ENCODE results near the gene MAPK4.
"Not testable (repeated sequence)": the region's sequence is repeated elsewhere in the genome, so short reads cannot be mapped to it uniquely, and the experiment has no call there.

The MAPK4 gene

GRCh38 chr18:50559752-50560680, at the start of gene MAPK4:
Gene MAPK4, plus strand, starts transcription at chr18:50560087. Its CDS starts 103,872 bp downstream, at chr18:50663959.
- peak in 1 of 2 donors; percentile 4 for DNase-seq (ENCODE audit: low read depth in 2 of 2)

GRCh38 chr18:50517277-50517676, 42.6 kb upstream of the MAPK4 start:
- not testable (repeated sequence) for DNase-seq (ENCODE audit: low read depth in 2 of 2)

GRCh38 chr18:50518787-50519546, 40.9 kb upstream of the MAPK4 start:
- no peak for DNase-seq (ENCODE audit: low read depth in 2 of 2)

GRCh38 chr18:50523165-50523564, 36.7 kb upstream of the MAPK4 start:
- DNase-seq (ENCODE audit: low read depth in 2 of 2), result no peak

- DNase-seq (ENCODE audit: low read depth in 2 of 2), result no peak
Measured at GRCh38 chr18:50527636-50528307, 32.1 kb upstream of the MAPK4 start.

GRCh38 chr18:50528806-50529205, 31.1 kb upstream of the MAPK4 start:
- DNase-seq (ENCODE audit: low read depth in 2 of 2), result no peak

GRCh38 chr18:50533822-50534221, 26.1 kb upstream of the MAPK4 start:
- not testable (repeated sequence) for DNase-seq (ENCODE audit: low read depth in 2 of 2)

GRCh38 chr18:50544476-50544875, 15.4 kb upstream of the MAPK4 start:
- not testable (repeated sequence) for DNase-seq (ENCODE audit: low read depth in 2 of 2)

- no peak for DNase-seq (ENCODE audit: low read depth in 2 of 2)
Measured at GRCh38 chr18:50545936-50546335, 14.0 kb upstream of the MAPK4 start.

GRCh38 chr18:50548160-50548559, 11.7 kb upstream of the MAPK4 start:
- no peak for DNase-seq (ENCODE audit: low read depth in 2 of 2)

GRCh38 chr18:50551651-50552050, 8.2 kb upstream of the MAPK4 start:
- DNase-seq (ENCODE audit: low read depth in 2 of 2), result not testable (repeated sequence)

- no peak for DNase-seq (ENCODE audit: low read depth in 2 of 2)
Measured at GRCh38 chr18:50558157-50558556, 1.7 kb upstream of the MAPK4 start.

- DNase-seq (ENCODE audit: low read depth in 2 of 2), result no peak
Measured at GRCh38 chr18:50558948-50559751, 737 bp upstream of the MAPK4 start.

GRCh38 chr18:50560681-50561629, 1.1 kb downstream of the MAPK4 start:
- DNase-seq (ENCODE audit: low read depth in 2 of 2), result no peak

- DNase-seq (ENCODE audit: low read depth in 2 of 2), result not testable (repeated sequence)
Measured at GRCh38 chr18:50562258-50562657, 2.4 kb downstream of the MAPK4 start.

- no peak for DNase-seq (ENCODE audit: low read depth in 2 of 2)
Measured at GRCh38 chr18:50562686-50563085, 2.8 kb downstream of the MAPK4 start.

- DNase-seq (ENCODE audit: low read depth in 2 of 2), result no peak
Measured at GRCh38 chr18:50563376-50563775, 3.5 kb downstream of the MAPK4 start.

- no peak for DNase-seq (ENCODE audit: low read depth in 2 of 2)
Measured at GRCh38 chr18:50569930-50570329, 10.0 kb downstream of the MAPK4 start.

- no peak for DNase-seq (ENCODE audit: low read depth in 2 of 2)
Measured at GRCh38 chr18:50571606-50572005, 11.7 kb downstream of the MAPK4 start.

- DNase-seq (ENCODE audit: low read depth in 2 of 2), result not testable (repeated sequence)
Measured at GRCh38 chr18:50573196-50573595, 13.3 kb downstream of the MAPK4 start.
